Activated naive CD4-positive, alpha-beta T cell treated with Interleukin-2 at 50 U/mL for 16 hours (primary cell): ENCODE measurements around the gene WDR54.
A peak's percentile ranks its signal among the peaks of the same experiment; 100 is the strongest.
"Not testable (repeated sequence)": the region's sequence is repeated elsewhere in the genome, so short reads cannot be mapped to it uniquely, and the experiment has no call there.

Experiments
- DNase-seq: peaks from one replicate; pipeline ENCODE4 v3.0.0-alpha.2; 2020

Gene WDR54

GRCh38 chr2:74458132-74458937, 36.8 kb downstream of the WDR54 start, which contains the start of gene WBP1:
TSS of gene WBP1 (plus strand) at chr2:74458438. CDS start at chr2:74458603, 165 bp downstream.
- peak; percentile 99 for DNase-seq

GRCh38 chr2:74458938-74459363, 37.4 kb downstream of the WDR54 start:
- DNase-seq, result no peak

- DNase-seq, result not testable (repeated sequence)
Measured at GRCh38 chr2:74459503-74460118, 38.1 kb downstream of the WDR54 start.

GRCh38 chr2:74460187-74460586, 38.7 kb downstream of the WDR54 start:
- not testable (repeated sequence) for DNase-seq

- no peak for DNase-seq
Measured at GRCh38 chr2:74461187-74462053, 39.9 kb downstream of the WDR54 start.

GRCh38 chr2:74462054-74462785, 40.7 kb downstream of the WDR54 start:
- no peak for DNase-seq

GRCh38 chr2:74462786-74463105, 41.2 kb downstream of the WDR54 start:
- DNase-seq, result no peak

GRCh38 chr2:74464406-74464805, 42.9 kb downstream of the WDR54 start:
- no peak for DNase-seq

GRCh38 chr2:74470742-74471141, 49.2 kb downstream of the WDR54 start:
- DNase-seq, result not testable (repeated sequence)

GRCh38 chr2:74471332-74472065, 50.0 kb downstream of the WDR54 start:
- no peak for DNase-seq

- DNase-seq, result peak; percentile 96
Measured at GRCh38 chr2:74472086-74472944, 50.8 kb downstream of the WDR54 start, which contains the start of gene MRPL53. TSS of gene MRPL53 (minus strand) at chr2:74472680. CDS start at chr2:74472660, 20 bp downstream.

GRCh38 chr2:74472945-74473258, 51.4 kb downstream of the WDR54 start:
- DNase-seq, result no peak

GRCh38 chr2:74474481-74474880, 53.0 kb downstream of the WDR54 start:
- DNase-seq, result no peak

- DNase-seq, result no peak
Measured at GRCh38 chr2:74474899-74475298, 53.4 kb downstream of the WDR54 start.
